Activated B cell treated with CpG ODN at 0.5 μM for 24 hours (primary cell): ENCODE results near the gene RGS18. TPM values are rescaled to one million over a fixed set of nuclear protein-coding genes. Genes with fewer than 3 reads are reported as not detected.
"Not testable (repeated sequence)": the region's sequence is repeated elsewhere in the genome, so short reads cannot be mapped to it uniquely, and the experiment has no call there.

Experiments
- ATAC-seq: fragments of 200-7000 bp; cut with Tn5 transposase; one replicate; pipeline ENCODE4 v1.10.0; 2021; ENCODE audit warnings: low read depth, mild to moderate bottlenecking, moderate library complexity
- CTCF ChIA-PET: fragments of 350-600 bp; sonication (Branson Sonifier 250); formaldehyde crosslinking; loops from one replicate; lab custom pipeline; 2021; ENCODE audit warnings: antibody characterized with exemption; lab: Charles Lee
- POLR2A ChIA-PET: fragments of 350-600 bp; sonication (Branson Sonifier 250); formaldehyde crosslinking; loops from one replicate; lab custom pipeline; 2021; ENCODE audit warnings: antibody characterized with exemption; lab: Charles Lee
- DNase-seq: peaks from one replicate; pipeline ENCODE4 v3.0.0; 2022
- H3K27ac Mint-ChIP-seq: one replicate; pipeline ENCODE4 v1.8.0; 2020; ENCODE audit warnings: mixed read lengths
- H3K27me3 Mint-ChIP-seq: one replicate; pipeline ENCODE4 v1.8.0; 2021; ENCODE audit warnings: mixed read lengths
- H3K36me3 Mint-ChIP-seq: one replicate; pipeline ENCODE4 v1.8.0; 2021; ENCODE audit warnings: low read depth, mixed read lengths
- H3K4me1 Mint-ChIP-seq: one replicate; pipeline ENCODE4 v1.8.0; 2021; ENCODE audit warnings: mixed read lengths
- H3K4me3 Mint-ChIP-seq: one replicate; pipeline ENCODE4 v1.8.0; 2020; ENCODE audit warnings: mild to moderate bottlenecking, mixed read lengths
- H3K9me3 Mint-ChIP-seq: one replicate; pipeline ENCODE4 v1.8.0; 2020; ENCODE audit warnings: mixed read lengths
- intact Hi-C: fragments of 100-400 bp; cut with micrococcal nuclease; formaldehyde crosslinking; loops from one replicate; pipeline ENCODE4 v1.15.1; 2024
- total RNA-seq: library from RNA; stranded (reverse); gene quantifications from 2 replicates; pipeline ENCODE4 v1.2.3, GENCODE V29; 2022
- TF ChIP-seq, protein P1 (sequence below): fragments of 200-600 bp; IDR thresholded peaks from one replicate; pipeline ENCODE4 v1.8.0; 2022; ENCODE audit warnings: antibody characterized with exemption, mild to moderate bottlenecking

RGS18 gene
- total RNA-seq, 1 donor from 2014 or later, result not detected

DNA sequence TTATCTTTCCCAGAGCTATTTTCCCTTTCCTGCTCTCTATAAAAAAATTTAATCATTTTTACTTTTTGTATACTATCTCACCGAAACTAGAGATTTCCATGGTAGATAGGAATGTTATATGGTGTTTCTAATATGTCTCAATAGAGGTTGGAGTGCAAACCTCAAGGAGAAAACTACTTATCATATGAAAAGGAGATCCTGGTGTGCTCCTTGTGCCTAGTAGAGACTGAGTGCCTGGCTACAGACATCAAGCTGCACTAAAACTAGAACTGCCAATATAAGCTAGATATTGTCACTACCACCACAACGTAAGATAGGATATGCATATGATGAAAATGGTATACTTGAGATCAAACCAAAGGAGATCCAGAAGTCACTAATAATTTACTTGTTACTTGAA is 67.0 kb downstream of the RGS18 start:
- H3K4me1 Mint-ChIP-seq, result no peaks in the 10 kb centered on the region
- no peaks in the 10 kb centered on the region for H3K9me3 Mint-ChIP-seq
- H3K27ac Mint-ChIP-seq, result no peak overlapping the region
- no peaks in the 10 kb centered on the region for H3K36me3 Mint-ChIP-seq
- TF ChIP-seq, protein P1, sequence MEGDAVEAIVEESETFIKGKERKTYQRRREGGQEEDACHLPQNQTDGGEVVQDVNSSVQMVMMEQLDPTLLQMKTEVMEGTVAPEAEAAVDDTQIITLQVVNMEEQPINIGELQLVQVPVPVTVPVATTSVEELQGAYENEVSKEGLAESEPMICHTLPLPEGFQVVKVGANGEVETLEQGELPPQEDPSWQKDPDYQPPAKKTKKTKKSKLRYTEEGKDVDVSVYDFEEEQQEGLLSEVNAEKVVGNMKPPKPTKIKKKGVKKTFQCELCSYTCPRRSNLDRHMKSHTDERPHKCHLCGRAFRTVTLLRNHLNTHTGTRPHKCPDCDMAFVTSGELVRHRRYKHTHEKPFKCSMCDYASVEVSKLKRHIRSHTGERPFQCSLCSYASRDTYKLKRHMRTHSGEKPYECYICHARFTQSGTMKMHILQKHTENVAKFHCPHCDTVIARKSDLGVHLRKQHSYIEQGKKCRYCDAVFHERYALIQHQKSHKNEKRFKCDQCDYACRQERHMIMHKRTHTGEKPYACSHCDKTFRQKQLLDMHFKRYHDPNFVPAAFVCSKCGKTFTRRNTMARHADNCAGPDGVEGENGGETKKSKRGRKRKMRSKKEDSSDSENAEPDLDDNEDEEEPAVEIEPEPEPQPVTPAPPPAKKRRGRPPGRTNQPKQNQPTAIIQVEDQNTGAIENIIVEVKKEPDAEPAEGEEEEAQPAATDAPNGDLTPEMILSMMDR, result no peak
- DNase-seq (no peak), ATAC-seq (no peak)
- no peaks in the 10 kb centered on the region for H3K27me3 Mint-ChIP-seq
- CTCF ChIA-PET, result no interaction called here
- no peak overlapping the region for H3K4me3 Mint-ChIP-seq
- POLR2A ChIA-PET, result no interaction called here
- intact Hi-C loops, result no loop called here

DNA sequence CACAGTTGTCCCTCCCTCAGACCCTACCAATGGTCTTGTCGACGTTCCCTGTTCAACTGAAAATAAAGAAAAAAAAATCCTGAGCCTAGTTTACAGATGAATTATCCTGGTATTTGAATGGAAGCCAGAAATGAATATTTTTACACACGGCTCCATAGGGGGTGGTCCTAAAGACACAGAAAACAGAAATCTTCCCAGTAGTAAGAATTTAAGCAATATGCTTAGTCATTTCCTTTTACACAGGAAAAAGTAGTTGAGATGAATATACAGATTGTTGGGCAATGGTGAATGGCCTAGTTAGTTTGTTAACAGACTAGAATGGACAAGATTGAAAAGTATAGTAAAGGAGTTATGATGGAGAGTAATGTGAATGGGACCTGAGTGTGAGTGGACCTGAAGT is 67.4 kb downstream of the RGS18 start:
- TF ChIP-seq, protein P1, result no peak
- no peak for DNase-seq
- Mint-ChIP-seq H3K27me3 (no peaks in the 10 kb centered on the region), H3K9me3 (no peaks in the 10 kb centered on the region), H3K4me3 (no peak overlapping the region), H3K4me1 (no peaks in the 10 kb centered on the region), H3K36me3 (no peaks in the 10 kb centered on the region), H3K27ac (no peak overlapping the region)
- POLR2A ChIA-PET, result no interaction called here
- CTCF ChIA-PET, result no interaction called here
- intact Hi-C loops, result no loop called here
- no peak for ATAC-seq

DNA sequence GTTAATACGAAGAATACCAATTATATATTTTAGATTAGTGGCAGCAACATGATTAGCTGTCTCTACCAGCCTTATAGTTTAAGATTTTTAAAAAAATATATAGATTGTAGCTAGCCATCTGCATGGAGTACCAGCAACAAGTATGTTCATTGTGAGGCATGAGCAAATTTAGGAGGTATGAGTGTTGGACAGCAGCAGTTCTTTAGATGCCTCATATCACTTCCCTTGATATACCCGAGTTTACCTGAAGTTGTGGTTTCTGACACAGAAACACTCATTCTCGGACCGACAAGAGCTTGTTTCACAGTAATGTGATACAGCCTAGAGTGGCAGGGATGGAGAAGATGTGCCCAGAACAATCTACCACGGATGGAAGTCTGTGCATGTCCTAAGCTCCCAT is 69.1 kb downstream of the RGS18 start:
- H3K4me3 Mint-ChIP-seq, result no peak overlapping the region
- DNase-seq, result no peak
- no peaks in the 10 kb centered on the region for H3K4me1 Mint-ChIP-seq
- H3K27me3 Mint-ChIP-seq, result no peaks in the 10 kb centered on the region
- no peaks in the 10 kb centered on the region for H3K9me3 Mint-ChIP-seq
- intact Hi-C loops, result no loop called here
- ATAC-seq, result no peak
- H3K27ac Mint-ChIP-seq, result no peak overlapping the region
- no peaks in the 10 kb centered on the region for H3K36me3 Mint-ChIP-seq
- TF ChIP-seq, protein P1, result no peak
- CTCF ChIA-PET, result no interaction called here
- POLR2A ChIA-PET, result no interaction called here

DNA sequence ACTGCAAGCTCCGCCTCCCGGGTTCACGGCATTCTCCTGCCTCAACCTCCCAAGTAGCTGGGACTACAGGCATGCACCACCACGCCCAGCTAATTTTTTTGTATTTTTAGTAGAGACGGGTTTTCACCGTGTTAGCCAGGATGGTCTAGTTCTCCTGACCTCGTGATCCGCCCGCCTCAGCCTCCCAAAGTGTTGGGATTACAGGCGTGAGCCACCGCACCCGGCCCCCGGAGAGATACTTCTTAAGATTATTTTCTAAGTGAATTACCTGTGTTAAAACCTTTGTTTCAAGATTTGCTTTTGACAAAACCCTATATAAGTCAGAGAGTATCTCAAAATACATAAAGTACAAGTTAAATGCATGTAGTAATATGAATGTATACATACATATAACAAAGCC is 69.7 kb downstream of the RGS18 start:
- DNase-seq, H3K9me3 Mint-ChIP-seq, H3K4me3 Mint-ChIP-seq, POLR2A ChIA-PET, H3K27me3 Mint-ChIP-seq, H3K4me1 Mint-ChIP-seq, H3K36me3 Mint-ChIP-seq, CTCF ChIA-PET, ATAC-seq, intact Hi-C loops, H3K27ac Mint-ChIP-seq: not testable (repeated sequence)

DNA sequence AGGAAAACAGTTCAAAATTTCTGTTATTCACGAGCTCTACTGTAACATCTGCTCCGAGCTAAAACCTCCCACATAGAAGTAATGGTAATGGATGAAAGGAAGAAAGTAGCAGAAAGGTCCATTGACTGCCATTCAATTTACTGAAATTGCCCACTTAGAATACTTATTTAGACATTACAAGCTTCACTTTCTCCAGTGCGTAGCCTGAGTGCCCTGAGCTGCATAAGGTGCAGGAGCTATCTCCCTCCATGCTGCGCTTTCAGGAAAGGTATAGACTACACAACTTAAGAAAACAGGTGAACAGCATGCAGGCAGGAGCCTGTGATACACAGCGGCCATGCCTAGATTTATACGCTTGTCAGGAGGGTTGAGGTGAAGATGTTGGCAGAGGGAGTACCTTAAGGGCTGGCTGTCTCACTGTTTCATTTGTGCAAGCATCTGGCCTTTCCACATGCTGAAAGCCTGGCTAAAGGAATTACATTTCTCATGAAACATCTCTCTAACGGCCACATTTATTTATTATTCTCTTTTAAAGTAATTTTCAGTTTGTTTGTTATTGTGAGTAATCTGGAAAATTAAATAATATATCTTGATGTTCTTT is 74.7 kb downstream of the RGS18 start:
- TF ChIP-seq, protein P1, result no peak
- Mint-ChIP-seq H3K9me3 (peaks cover 4% of the 10 kb centered on the region), H3K36me3 (no peaks in the 10 kb centered on the region), H3K27me3 (no peaks in the 10 kb centered on the region), H3K4me1 (no peaks in the 10 kb centered on the region), H3K27ac (no peak overlapping the region), H3K4me3 (no peak overlapping the region)
- intact Hi-C loops, result no loop called here
- ATAC-seq (no peak), DNase-seq (no peak)
- CTCF ChIA-PET, result no interaction called here
- POLR2A ChIA-PET, result no interaction called here

DNA sequence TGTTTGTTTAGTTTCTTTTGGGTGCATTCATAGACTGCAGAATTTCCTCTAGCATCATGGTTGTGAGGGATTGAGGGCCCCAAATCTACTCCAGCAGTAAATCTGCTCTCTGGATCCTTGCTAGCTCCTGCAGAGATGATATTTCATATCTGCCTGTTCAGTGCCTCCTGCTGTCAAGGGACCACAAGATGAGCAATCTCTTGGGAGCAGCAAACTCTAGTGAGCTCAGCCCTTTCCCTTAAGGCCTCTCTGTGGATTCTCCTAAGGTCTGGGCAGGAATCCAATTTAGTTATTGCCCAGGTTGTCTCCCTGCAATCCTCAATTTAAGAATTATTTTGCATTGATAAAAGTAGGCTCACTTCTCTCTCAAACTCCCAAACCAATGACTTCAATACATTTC is 76.9 kb downstream of the RGS18 start:
- Mint-ChIP-seq H3K27ac (no peak overlapping the region), H3K4me3 (no peak overlapping the region), H3K27me3 (no peaks in the 10 kb centered on the region), H3K9me3 (peaks cover 4% of the 10 kb centered on the region), H3K4me1 (no peaks in the 10 kb centered on the region), H3K36me3 (no peaks in the 10 kb centered on the region)
- intact Hi-C loops, result no loop called here
- no peak for DNase-seq
- ATAC-seq, result no peak
- TF ChIP-seq, protein P1, result no peak
- ChIA-PET POLR2A (no interaction called here), CTCF (no interaction called here)
